Heart left ventricle (tissue), 16 donors: ENCODE results near the gene CXCL3. TPM values are rescaled to one million over a fixed set of nuclear protein-coding genes. Genes with fewer than 3 reads are reported as not detected.
A peak's percentile ranks its signal among the peaks of the same experiment; 100 is the strongest.

Experiments
- ATAC-seq, 4 donors: fragments of 200-7000 bp; cut with Tn5 transposase; one replicate each; pipeline ENCODE4 v1.9.1; 2020 to 2022; ENCODE audit warnings: moderate library complexity in 4 of 4, mild to moderate bottlenecking in 3 of 4, moderate number of reproducible peaks in 1 of 4
- DNase-seq, 5 donors: peaks; one replicate each; pipeline ENCODE4 v3.0.0-alpha.2; 2020
- H3K27ac ChIP-seq, 12 donors: fragments of 200-600 bp; sonication (generic) in 4 of 12; one replicate each; pipeline versions ENCODE4 v1.5.0 to v1.8.0; 2016 to 2022; ENCODE audit warnings: mild to moderate bottlenecking in 2 of 12
- H3K27me3 ChIP-seq, 9 donors: fragments of 200-600 bp; sonication (generic) in 2 of 9; one replicate each; pipeline versions ENCODE4 v1.5.1 to v1.8.0; 2016 to 2022; ENCODE audit warnings: mild to moderate bottlenecking in 3 of 9
- H3K36me3 ChIP-seq, 9 donors: fragments of 200-600 bp; sonication (generic) in 2 of 9; one replicate each; pipeline versions ENCODE4 v1.5.0 to v1.8.0; 2018 to 2022; ENCODE audit warnings: mild to moderate bottlenecking in 2 of 9
- H3K4me1 ChIP-seq, 12 donors: fragments of 200-600 bp; sonication (generic) in 4 of 12; one replicate each; pipeline versions ENCODE4 v1.5.0 to v1.8.0; 2016 to 2022; ENCODE audit warnings: mild to moderate bottlenecking in 3 of 12
- H3K4me3 ChIP-seq, 12 donors: fragments of 200-600 bp; sonication (generic) in 4 of 12; one replicate each; pipeline versions ENCODE4 v1.5.0 to v1.8.0; 2017 to 2022; ENCODE audit warnings: mild to moderate bottlenecking in 9 of 12, moderate library complexity in 4 of 12
- H3K9me3 ChIP-seq, 12 donors: fragments of 200-600 bp; sonication (generic) in 4 of 12; one replicate each; pipeline versions ENCODE4 v1.5.0 to v1.8.0; 2016 to 2022; ENCODE audit warnings: mild to moderate bottlenecking in 1 of 12
- CTCF ChIP-seq, 12 donors: fragments of 200-600 bp; sonication (generic) in 4 of 12; IDR thresholded peaks; one replicate each; pipeline versions ENCODE4 v1.5.0 to v1.8.0; 2018 to 2022; ENCODE audit warnings: antibody characterized with exemption in 12 of 12, mild to moderate bottlenecking in 5 of 12
- POLR2A ChIP-seq, 2 donors: fragments of 450-650 bp; IDR thresholded peaks; one replicate each; pipeline ENCODE4 v1.6.1; 2017; ENCODE audit warnings: antibody characterized with exemption in 2 of 2, mild to moderate bottlenecking in 2 of 2, moderate library complexity in 2 of 2
- WGBS, 4 donors: extraction: QIAGEN DNeasy Blood & Tissue Kit in 2 of 4; methylation state at CpG; one replicate each; pipeline versions ENCODE4 v1.1.5 to v1.1.7; 2013 to 2018; 5-methylcytosine and 5-hydroxymethylcytosine counted together
- intact Hi-C, 10 donors: fragments of 100-400 bp; cut with DNase I; formaldehyde crosslinking; loops; one replicate each; pipeline versions ENCODE4 v1.11.1 to v1.14.2; 2022
- polyA plus RNA-seq, 2 donors: library from polyadenylated mRNA; stranded (reverse); fragments of 200-250 nt; gene quantifications; one replicate each; pipeline ENCODE4 v1.2.3, GENCODE V29; 2013
- total RNA-seq, 9 donors: library from RNA; depleted of rRNA in 2 of 9; stranded (reverse); fragments of >200 nt in 2 of 9; fragmentation: NEBNext Ultra II Directional in 3 of 9; extraction: Animal tissue kit (Norgen Biotek cat#: 25700) in 3 of 9; gene quantifications; one replicate each; pipeline versions ENCODE4 v1.1.0 to v1.2.4, GENCODE V29; 2016 to 2023
- donor health status: ischemic (EF 13 %, LVEDD 7.1; RV severe dilation, severe dysfunction).
- donor health status: healthy with polysubstance abuse.
- donor health status: DM: no; HTN: yes; CAD: no.
- donor health status: DM: no; HTN: no; CAD: no.
- donor health status: ischemic (EF 25% LVEDD 6.9; RV normal size, moderate dysfunction).
- donor health status: ischemic (EF 25% LVEDD 5.7; RV mildly dilated, moderate dysfunction).
- donor health status: healthy.
- donor health status: DM: yes; HTN: yes; CAD: no.
- donor health status: ischemic (EF 35%, LVEDD 5.7; RV mildly dilated, moderate dysfunction).
- donor health status: nonischemic (EF 11% LVEDD 7.7; RV severe dilation, severe dysfunction).
- donor health status: DM: yes; HTN: yes; CAD: no.
- donor health status: PGD.
- donor health status: ischemic (EF 29% LVEDD 5.4; RV normal size, mild dysfunction).
- donor health status: nonischemic (EF 23%, LVEDD 6.1; RV moderate dilation, normal function).

CXCL3 gene
- total and polyA plus RNA-seq, 11 donors: 0.32 to 8.9 (median 0.89) TPM; not detected in 2

DNA sequence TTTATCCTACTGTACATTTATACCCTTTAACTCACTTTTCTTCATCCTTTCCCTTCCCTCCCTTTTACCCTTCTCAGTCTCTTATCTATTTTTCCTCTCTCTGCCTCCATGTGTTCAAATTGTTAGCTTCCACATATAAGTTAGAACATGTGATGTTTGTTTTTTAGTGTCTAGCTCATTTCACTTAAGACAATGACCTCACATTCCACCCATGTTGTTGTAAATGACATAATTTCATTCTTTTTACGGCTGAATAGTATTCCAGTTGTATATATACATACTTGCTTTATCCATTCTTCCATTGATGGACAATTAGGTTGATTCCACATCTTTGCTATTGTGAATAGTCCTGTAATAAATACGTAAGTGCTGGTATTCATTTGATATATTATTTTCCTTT, 7.3 kb upstream of the CXCL3 start:
- intact Hi-C loops: loop anchor here in 1 of 10 donors (10.0 kb wide), 1 partner anchor 49 kb away; the partner anchor contains the start of gene CXCL2
- H3K9me3 ChIP-seq: peaks cover 0 to 26% (median 7%) of the 10 kb centered on the region in 12 donors
- H3K4me3 ChIP-seq: no peak overlapping the region
- H3K27ac ChIP-seq: no peak overlapping the region
- DNase-seq (no peak), ATAC-seq (no peak)
- WGBS, 4 donors: 84 to 93% (median 92%) methylated on average over 2 of the region's 2 CpGs
- peaks cover 0 to 10% (median 0%) of the 10 kb centered on the region in 12 donors for H3K4me1 ChIP-seq
- TF ChIP-seq CTCF (IDR thresholded peaks at IDR 0.05) (no peak), POLR2A (IDR thresholded peaks at IDR 0.05) (no peak)
- H3K36me3 ChIP-seq: no peaks in the 10 kb centered on the region
- H3K27me3 ChIP-seq: no peaks in the 10 kb centered on the region

- peaks cover 0 to 26% (median 7%) of the 10 kb centered on the region in 12 donors for H3K9me3 ChIP-seq
- H3K27me3 ChIP-seq: no peaks in the 10 kb centered on the region
- no peak for TF ChIP-seq CTCF (IDR thresholded peaks at IDR 0.05)
- DNase-seq (no peak), ATAC-seq (no peak)
- H3K4me1 ChIP-seq: peaks cover 0 to 10% (median 0%) of the 10 kb centered on the region in 12 donors
- WGBS, 4 donors: 76 to 86% (median 83%) methylated on average over 3 of the region's 3 CpGs
- H3K36me3 ChIP-seq: no peaks in the 10 kb centered on the region
- no peak overlapping the region for H3K27ac ChIP-seq
- no peak overlapping the region for H3K4me3 ChIP-seq
- intact Hi-C loops: loop anchor here in 1 of 10 donors (10.0 kb wide), 1 partner anchor 50 kb away; the partner anchor contains the start of gene CXCL2
Measured at GRCh38 chr4:74045247-74045646, 6.8 kb upstream of the CXCL3 start.

- DNase-seq (no peak), ATAC-seq (no peak)
- no peak for TF ChIP-seq CTCF (IDR thresholded peaks at IDR 0.05)
- no peak for TF ChIP-seq POLR2A (IDR thresholded peaks at IDR 0.05)
- H3K9me3 ChIP-seq: peaks cover 0 to 26% (median 7%) of the 10 kb centered on the region in 12 donors
- no peaks in the 10 kb centered on the region for H3K27me3 ChIP-seq
- intact Hi-C loops: loop anchor here in 2 of 10 donors (5.0 to 10.0 kb wide), 2 partner anchors 48 to 50 kb away; partner anchors contain the start of gene CXCL2 (in 1 of the 2)
- no peaks in the 10 kb centered on the region for H3K36me3 ChIP-seq
- no peak overlapping the region for H3K27ac ChIP-seq
- H3K4me1 ChIP-seq: peaks cover 0 to 10% (median 0%) of the 10 kb centered on the region in 12 donors
- WGBS, 4 donors: 82 to 87% (median 86%) methylated on average over 3 of the region's 3 CpGs
- H3K4me3 ChIP-seq: no peak overlapping the region
Measured at GRCh38 chr4:74044677-74045076, 6.2 kb upstream of the CXCL3 start.

DNA sequence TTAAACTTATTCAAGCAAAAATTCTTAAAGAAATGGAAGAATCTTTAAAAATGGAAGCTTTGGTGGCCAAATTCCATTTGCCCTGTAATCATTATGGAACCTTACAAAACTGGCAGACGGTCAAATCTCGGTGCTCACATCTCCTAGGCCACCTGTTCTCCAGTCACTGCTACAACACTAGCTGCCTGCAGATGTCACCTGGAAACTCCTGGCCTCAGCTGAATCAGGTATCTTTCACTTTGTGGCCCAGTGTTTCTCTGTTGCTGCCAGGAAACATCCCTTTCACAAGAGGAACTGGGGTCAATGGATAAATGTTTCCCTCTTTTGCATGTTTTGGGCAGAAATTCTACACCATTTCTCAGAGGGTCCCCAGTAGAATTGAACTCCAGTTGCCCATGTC, 4.2 kb upstream of the CXCL3 start:
- peak overlapping the region in 1 of 12 donors; percentile 59 for H3K27ac ChIP-seq
- H3K9me3 ChIP-seq: peaks cover 0 to 21% (median 7%) of the 10 kb centered on the region in 12 donors
- H3K27me3 ChIP-seq: peaks cover 0 to 9% (median 0%) of the 10 kb centered on the region in 9 donors
- intact Hi-C loops: loop anchor here in 2 of 10 donors (5.0 to 10.0 kb wide), 2 partner anchors 50 to 52 kb away; partner anchors contain the start of gene CXCL2 (in 1 of the 2)
- peaks cover 0 to 13% (median 2%) of the 10 kb centered on the region in 12 donors for H3K4me1 ChIP-seq
- H3K4me3 ChIP-seq: no peak overlapping the region
- H3K36me3 ChIP-seq: no peaks in the 10 kb centered on the region
- no peak for DNase-seq
- WGBS, 4 donors: 72 to 90% (median 81%) methylated on average over 2 of the region's 2 CpGs
- TF ChIP-seq POLR2A (IDR thresholded peaks at IDR 0.05) (no peak), CTCF (IDR thresholded peaks at IDR 0.05) (no peak)
- ATAC-seq: no peak
